CD8-positive, alpha-beta memory T cell (primary cell): ENCODE data around the gene ASZ1. TPM values are rescaled to one million over a fixed set of nuclear protein-coding genes. Genes with fewer than 3 reads are reported as not detected.

ENCODE experiments used
- CTCF ChIA-PET: fragments of 350-600 bp; sonication (Branson Sonifier 250); formaldehyde crosslinking; loops from one replicate; lab custom pipeline; 2021; ENCODE audit warnings: antibody characterized with exemption; lab: Charles Lee
- POLR2A ChIA-PET: fragments of 350-600 bp; sonication (Branson Sonifier 250); formaldehyde crosslinking; loops from one replicate; lab custom pipeline; 2021; ENCODE audit warnings: antibody characterized with exemption; lab: Charles Lee
- DNase-seq, 5 donors: peaks; one replicate each; pipeline versions ENCODE4 v3.0.0 to v3.0.0-alpha.2; 2020 to 2022; ENCODE audit warnings: mixed read lengths in 1 of 5
- H3K27ac ChIP-seq: one replicate; pipeline ENCODE4 v1.7.0; 2013; ENCODE audit warnings: low read depth, mild to moderate bottlenecking, low read length, moderate library complexity
- H3K27me3 ChIP-seq: 2 replicates; pipeline ENCODE4 v1.7.0; 2013; ENCODE audit warnings: low read length, mild to moderate bottlenecking; ENCODE audit not compliant: insufficient read depth, poor library complexity, severe bottlenecking
- H3K36me3 ChIP-seq: 2 replicates; pipeline ENCODE4 v1.7.0; 2013; ENCODE audit warnings: mild to moderate bottlenecking, low read length, moderate library complexity; ENCODE audit not compliant: insufficient read depth
- H3K4me1 ChIP-seq: 2 replicates; pipeline ENCODE4 v1.7.0; 2013; ENCODE audit warnings: mild to moderate bottlenecking, low read length, moderate library complexity; ENCODE audit not compliant: insufficient read depth
- H3K4me3 ChIP-seq: 2 replicates; pipeline ENCODE4 v1.7.0; 2013; ENCODE audit warnings: mild to moderate bottlenecking, low read length
- H3K9me3 ChIP-seq: 2 replicates; pipeline ENCODE4 v1.7.0; 2013; ENCODE audit warnings: mild to moderate bottlenecking, low read length
- H3K27ac Mint-ChIP-seq, 8 donors: one replicate each; pipeline ENCODE4 v1.8.0; 2020 to 2021; ENCODE audit warnings: mixed read lengths in 8 of 8, mild to moderate bottlenecking in 6 of 8, inconsistent platforms in 3 of 8, moderate library complexity in 3 of 8
- H3K27me3 Mint-ChIP-seq, 2 donors: one replicate each; pipeline ENCODE4 v1.8.0; 2020 to 2021; ENCODE audit warnings: mixed read lengths in 2 of 2, mild to moderate bottlenecking in 1 of 2, moderate library complexity in 1 of 2
- H3K36me3 Mint-ChIP-seq, 3 donors: one replicate each; pipeline ENCODE4 v1.8.0; 2020 to 2021; ENCODE audit warnings: mixed read lengths in 3 of 3, inconsistent platforms in 1 of 3, mild to moderate bottlenecking in 1 of 3
- H3K4me1 Mint-ChIP-seq, 3 donors: one replicate each; pipeline ENCODE4 v1.8.0; 2020 to 2021; ENCODE audit warnings: mixed read lengths in 3 of 3, inconsistent platforms in 1 of 3, mild to moderate bottlenecking in 1 of 3
- H3K4me3 Mint-ChIP-seq, 7 donors: one replicate each; pipeline ENCODE4 v1.8.0; 2020 to 2021; ENCODE audit warnings: mixed read lengths in 7 of 7, mild to moderate bottlenecking in 6 of 7, moderate library complexity in 4 of 7, inconsistent platforms in 2 of 7
- H3K9me3 Mint-ChIP-seq, 5 donors: one replicate each; pipeline ENCODE4 v1.8.0; 2020 to 2022; ENCODE audit warnings: mixed read lengths in 5 of 5, mild to moderate bottlenecking in 3 of 5, moderate library complexity in 2 of 5, inconsistent platforms in 1 of 5
- polyA plus RNA-seq: library from polyadenylated mRNA; unstranded; fragments of 300-500 nt; fragmentation: Illumina TruSeq; gene quantifications from one replicate; pipeline ENCODE4 v1.2.3, GENCODE V29; 2021
- total RNA-seq, 2 experiments: library from RNA; stranded (reverse); gene quantifications; one replicate each; pipeline ENCODE4 v1.2.3, GENCODE V29; 2021

Gene ASZ1
- total and polyA plus RNA-seq, 3 experiments from 2014 or later: not detected

GRCh38 chr7:117381362-117381761 is 45.9 kb downstream of the ASZ1 start:
- H3K9me3 ChIP-seq: no peaks in the 10 kb centered on the region
- no peak overlapping the region for H3K27ac ChIP-seq
- Mint-ChIP-seq H3K9me3 (peaks cover 0 to 9% (median 0%) of the 10 kb centered on the region in 5 donors), H3K4me1 (no peaks in the 10 kb centered on the region), H3K27me3 (no peaks in the 10 kb centered on the region), H3K4me3 (no peak overlapping the region), H3K27ac (no peak overlapping the region), H3K36me3 (no peaks in the 10 kb centered on the region)
- DNase-seq: no peak
- no peaks in the 10 kb centered on the region for H3K4me1 ChIP-seq
- no peaks in the 10 kb centered on the region for H3K27me3 ChIP-seq
- POLR2A ChIA-PET: no interaction called here
- no peak overlapping the region for H3K4me3 ChIP-seq
- CTCF ChIA-PET: no interaction called here
- no peaks in the 10 kb centered on the region for H3K36me3 ChIP-seq

- H3K36me3 Mint-ChIP-seq: no peaks in the 10 kb centered on the region
- no peaks in the 10 kb centered on the region for H3K27me3 Mint-ChIP-seq
- no peak overlapping the region for H3K4me3 Mint-ChIP-seq
- CTCF ChIA-PET: no interaction called here
- no peak for DNase-seq
- H3K9me3 Mint-ChIP-seq: peaks cover 0 to 6% (median 0%) of the 10 kb centered on the region in 5 donors
- H3K27ac Mint-ChIP-seq: no peak overlapping the region
- Histone ChIP-seq H3K36me3 (no peaks in the 10 kb centered on the region), H3K4me1 (no peaks in the 10 kb centered on the region), H3K27me3 (no peaks in the 10 kb centered on the region), H3K4me3 (no peak overlapping the region), H3K27ac (no peak overlapping the region), H3K9me3 (no peaks in the 10 kb centered on the region)
- POLR2A ChIA-PET: no interaction called here
- no peaks in the 10 kb centered on the region for H3K4me1 Mint-ChIP-seq
Observed at GRCh38 chr7:117375380-117375779, 51.9 kb downstream of the ASZ1 start.

GRCh38 chr7:117372073-117372472 is 55.2 kb downstream of the ASZ1 start:
- no peaks in the 10 kb centered on the region for H3K27me3 Mint-ChIP-seq
- Histone ChIP-seq H3K36me3 (no peaks in the 10 kb centered on the region), H3K27ac (no peak overlapping the region), H3K4me3 (no peak overlapping the region), H3K9me3 (no peaks in the 10 kb centered on the region), H3K4me1 (no peaks in the 10 kb centered on the region), H3K27me3 (no peaks in the 10 kb centered on the region)
- CTCF ChIA-PET: no interaction called here
- H3K4me3 Mint-ChIP-seq: no peak overlapping the region
- no peaks in the 10 kb centered on the region for H3K4me1 Mint-ChIP-seq
- no peak overlapping the region for H3K27ac Mint-ChIP-seq
- DNase-seq: no peak
- peaks cover 0 to 3% (median 0%) of the 10 kb centered on the region in 5 donors for H3K9me3 Mint-ChIP-seq
- POLR2A ChIA-PET: no interaction called here
- no peaks in the 10 kb centered on the region for H3K36me3 Mint-ChIP-seq

- Mint-ChIP-seq H3K4me3 (no peak overlapping the region), H3K27ac (no peak overlapping the region), H3K4me1 (no peaks in the 10 kb centered on the region), H3K9me3 (no peaks in the 10 kb centered on the region), H3K27me3 (no peaks in the 10 kb centered on the region), H3K36me3 (no peaks in the 10 kb centered on the region)
- Histone ChIP-seq H3K4me3 (no peak overlapping the region), H3K9me3 (no peaks in the 10 kb centered on the region), H3K4me1 (no peaks in the 10 kb centered on the region), H3K27ac (no peak overlapping the region), H3K27me3 (no peaks in the 10 kb centered on the region), H3K36me3 (no peaks in the 10 kb centered on the region)
- no peak for DNase-seq
- ChIA-PET POLR2A (no interaction called here), CTCF (no interaction called here)
Observed at GRCh38 chr7:117364339-117365080, 62.8 kb downstream of the ASZ1 start.

GRCh38 chr7:117362294-117362888 is 64.9 kb downstream of the ASZ1 start:
- Mint-ChIP-seq H3K4me3 (no peak overlapping the region), H3K27me3 (no peaks in the 10 kb centered on the region), H3K4me1 (no peaks in the 10 kb centered on the region), H3K36me3 (no peaks in the 10 kb centered on the region), H3K27ac (no peak overlapping the region), H3K9me3 (peaks cover 0 to 8% (median 0%) of the 10 kb centered on the region in 5 donors)
- POLR2A ChIA-PET: no interaction called here
- no peak overlapping the region for H3K27ac ChIP-seq
- no peaks in the 10 kb centered on the region for H3K27me3 ChIP-seq
- H3K4me1 ChIP-seq: no peaks in the 10 kb centered on the region
- H3K9me3 ChIP-seq: no peaks in the 10 kb centered on the region
- no peak for DNase-seq
- H3K36me3 ChIP-seq: no peaks in the 10 kb centered on the region
- H3K4me3 ChIP-seq: no peak overlapping the region
- CTCF ChIA-PET: no interaction called here

- no peaks in the 10 kb centered on the region for H3K9me3 ChIP-seq
- H3K36me3 ChIP-seq: no peaks in the 10 kb centered on the region
- Mint-ChIP-seq H3K9me3 (peaks cover 0 to 3% (median 0%) of the 10 kb centered on the region in 5 donors), H3K36me3 (no peaks in the 10 kb centered on the region), H3K27me3 (peaks cover 2 to 5% of the 10 kb centered on the region in 2 donors), H3K27ac (peak overlapping the region in 1 of 8 donors; percentile 47), H3K4me3 (no peak overlapping the region), H3K4me1 (no peaks in the 10 kb centered on the region)
- DNase-seq: no peak
- POLR2A ChIA-PET: no interaction called here
- H3K4me3 ChIP-seq: no peak overlapping the region
- CTCF ChIA-PET: no interaction called here
- no peaks in the 10 kb centered on the region for H3K27me3 ChIP-seq
- no peaks in the 10 kb centered on the region for H3K4me1 ChIP-seq
- no peak overlapping the region for H3K27ac ChIP-seq
Observed at GRCh38 chr7:117350027-117350426, 77.3 kb downstream of the ASZ1 start.

- H3K36me3 ChIP-seq: no peaks in the 10 kb centered on the region
- H3K9me3 Mint-ChIP-seq: peaks cover 0 to 3% (median 0%) of the 10 kb centered on the region in 5 donors
- H3K36me3 Mint-ChIP-seq: no peaks in the 10 kb centered on the region
- no peak overlapping the region for H3K27ac ChIP-seq
- H3K4me3 ChIP-seq: no peak overlapping the region
- ChIA-PET CTCF (no interaction called here), POLR2A (no interaction called here)
- no peak overlapping the region for H3K27ac Mint-ChIP-seq
- no peak for DNase-seq
- H3K4me1 Mint-ChIP-seq: no peaks in the 10 kb centered on the region
- peaks cover 2 to 5% of the 10 kb centered on the region in 2 donors for H3K27me3 Mint-ChIP-seq
- H3K27me3 ChIP-seq: no peaks in the 10 kb centered on the region
- no peaks in the 10 kb centered on the region for H3K4me1 ChIP-seq
- H3K4me3 Mint-ChIP-seq: no peak overlapping the region
- H3K9me3 ChIP-seq: no peaks in the 10 kb centered on the region
Observed at GRCh38 chr7:117349570-117349969, 77.7 kb downstream of the ASZ1 start.

GRCh38 chr7:117347962-117348672 is 79.2 kb downstream of the ASZ1 start:
- H3K27ac Mint-ChIP-seq: no peak overlapping the region

More at GRCh38 chr7:117347962-117348672, 79.2 kb downstream of the ASZ1 start:
- no peaks in the 10 kb centered on the region for H3K27me3 ChIP-seq
- no peak overlapping the region for H3K4me3 Mint-ChIP-seq
- no peaks in the 10 kb centered on the region for H3K36me3 Mint-ChIP-seq
- H3K9me3 Mint-ChIP-seq: peaks cover 0 to 4% (median 0%) of the 10 kb centered on the region in 5 donors
- no peak overlapping the region for H3K4me3 ChIP-seq
- no peak for DNase-seq
- ChIA-PET CTCF (no interaction called here), POLR2A (no interaction called here)
- no peaks in the 10 kb centered on the region for H3K4me1 ChIP-seq
- H3K27ac ChIP-seq: no peak overlapping the region
- H3K27me3 Mint-ChIP-seq: peaks cover 2 to 5% of the 10 kb centered on the region in 2 donors
- H3K4me1 Mint-ChIP-seq: no peaks in the 10 kb centered on the region
- H3K36me3 ChIP-seq: no peaks in the 10 kb centered on the region
- H3K9me3 ChIP-seq: no peaks in the 10 kb centered on the region
